Upper lobe of left lung (tissue), 6 donors: ENCODE results near the gene TMEM218. TPM values are rescaled to one million over a fixed set of nuclear protein-coding genes. Genes with fewer than 3 reads are reported as not detected.
A peak's percentile ranks its signal among the peaks of the same experiment; 100 is the strongest.

Source experiments
- ATAC-seq, 2 donors: fragments of 200-7000 bp; cut with Tn5 transposase; one replicate each; pipeline ENCODE4 v1.9.1; 2022; ENCODE audit warnings: mild to moderate bottlenecking in 2 of 2, moderate library complexity in 2 of 2; ENCODE audit not compliant: low FRiP score in 2 of 2
- DNase-seq, 2 donors: peaks; one replicate each; pipeline ENCODE4 v3.0.0-alpha.2; 2019 to 2020
- H3K27ac ChIP-seq, 4 donors: fragments of 200-600 bp; sonication (generic); one replicate each; pipeline ENCODE4 v1.5.1; 2016 to 2019
- H3K27me3 ChIP-seq, 4 donors: fragments of 200-600 bp; sonication (generic); one replicate each; pipeline ENCODE4 v1.5.1; 2017 to 2019
- H3K36me3 ChIP-seq, 4 donors: fragments of 200-600 bp; sonication (generic); one replicate each; pipeline ENCODE4 v1.5.1; 2016 to 2019
- H3K4me1 ChIP-seq, 4 donors: fragments of 200-600 bp; sonication (generic); one replicate each; pipeline ENCODE4 v1.5.1; 2018 to 2019
- H3K4me3 ChIP-seq, 4 donors: fragments of 200-600 bp; sonication (generic); one replicate each; pipeline ENCODE4 v1.5.1; 2017 to 2019; ENCODE audit warnings: mild to moderate bottlenecking in 2 of 4, moderate library complexity in 1 of 4
- H3K9me3 ChIP-seq, 4 donors: fragments of 200-600 bp; sonication (generic); one replicate each; pipeline ENCODE4 v1.5.1; 2018 to 2019
- EP300 ChIP-seq, 4 donors: sonication (generic); formaldehyde crosslinking; IDR thresholded peaks; one replicate each; pipeline ENCODE4 v1.5.1; 2017; ENCODE audit warnings: antibody characterized with exemption in 4 of 4, control low read depth in 2 of 4
- POLR2A ChIP-seq, 4 donors: fragments of 450-650 bp; IDR thresholded peaks; one replicate each; pipeline ENCODE4 v1.5.1; 2016 to 2017; ENCODE audit warnings: antibody characterized with exemption in 4 of 4, mild to moderate bottlenecking in 2 of 4
- POLR2AphosphoS5 ChIP-seq, 2 donors: sonication (generic); formaldehyde crosslinking; IDR thresholded peaks; one replicate each; pipeline ENCODE4 v1.5.1; 2017; ENCODE audit warnings: antibody characterized with exemption in 2 of 2
- WGBS, 2 donors: methylation state at CpG; one replicate each; pipeline ENCODE4 v1.1.5; 2017 to 2018; 5-methylcytosine and 5-hydroxymethylcytosine counted together
- total RNA-seq, 6 donors: library from RNA; depleted of rRNA in 4 of 6; stranded (reverse); fragments of >200 nt in 4 of 6; gene quantifications; one replicate each; pipeline versions ENCODE4 v1.1.0 to v1.2.1, GENCODE V29; 2016 to 2021
- TF ChIP-seq, protein P1 (sequence below), 6 experiments: fragments of 450-650 bp in 4 of 6; fragments of 200-600 bp in 2 of 6; sonication (generic) in 2 of 6; IDR thresholded peaks; one replicate each; pipeline ENCODE4 v1.5.1; 2016 to 2019; ENCODE audit warnings: antibody characterized with exemption in 6 of 6
- donor health status: DM: no; HTN: no; CAD: no; lungs with moderate emphysema.
- donor health status: DM: no; HTN: yes; CAD: no; lungs with severe emphysema.

TMEM218 gene
- total RNA-seq, 6 donors from 2014 or later, result 11.1 to 25.1 (median 17.3) TPM

DNA sequence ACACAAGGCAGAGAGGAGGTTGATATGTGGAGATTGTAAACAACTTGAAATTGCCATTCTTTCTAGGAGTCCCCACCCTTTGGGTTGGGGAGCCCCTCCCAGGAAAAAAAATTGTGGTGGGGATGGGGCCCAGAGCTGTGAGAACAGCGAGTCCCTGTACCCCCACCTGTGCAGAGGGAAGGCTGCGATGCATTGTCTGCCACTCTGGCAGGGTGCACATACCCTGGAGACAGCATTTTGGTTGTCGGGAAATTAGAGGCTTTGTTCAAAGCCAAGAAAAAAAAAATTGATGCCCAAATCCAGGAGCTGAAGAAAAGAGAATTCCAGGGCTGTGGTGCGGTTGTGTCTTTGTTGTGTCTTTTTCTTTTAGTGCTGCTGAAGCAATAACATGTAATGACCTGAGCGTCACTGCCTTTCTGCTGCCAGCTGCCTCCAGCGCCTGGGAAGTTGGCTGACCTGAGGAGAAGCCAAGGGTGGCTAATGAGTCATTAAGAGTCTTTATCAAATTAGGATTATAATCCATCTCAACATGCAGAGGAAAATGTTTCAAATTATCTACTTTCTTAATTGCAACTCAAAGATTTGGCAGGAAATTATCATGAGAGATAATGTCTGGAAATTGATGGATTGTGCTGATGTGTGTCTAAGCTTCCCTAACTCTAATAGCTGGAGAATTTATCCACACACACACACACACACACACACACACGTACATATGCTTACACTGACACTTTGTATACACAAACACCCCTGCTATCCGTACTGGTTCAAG lies 45.1 kb upstream of the TMEM218 start:
- no peak for ATAC-seq
- H3K4me1 ChIP-seq, result no peaks in the 10 kb centered on the region
- H3K27ac ChIP-seq, result no peak overlapping the region
- TF ChIP-seq, protein P1, sequence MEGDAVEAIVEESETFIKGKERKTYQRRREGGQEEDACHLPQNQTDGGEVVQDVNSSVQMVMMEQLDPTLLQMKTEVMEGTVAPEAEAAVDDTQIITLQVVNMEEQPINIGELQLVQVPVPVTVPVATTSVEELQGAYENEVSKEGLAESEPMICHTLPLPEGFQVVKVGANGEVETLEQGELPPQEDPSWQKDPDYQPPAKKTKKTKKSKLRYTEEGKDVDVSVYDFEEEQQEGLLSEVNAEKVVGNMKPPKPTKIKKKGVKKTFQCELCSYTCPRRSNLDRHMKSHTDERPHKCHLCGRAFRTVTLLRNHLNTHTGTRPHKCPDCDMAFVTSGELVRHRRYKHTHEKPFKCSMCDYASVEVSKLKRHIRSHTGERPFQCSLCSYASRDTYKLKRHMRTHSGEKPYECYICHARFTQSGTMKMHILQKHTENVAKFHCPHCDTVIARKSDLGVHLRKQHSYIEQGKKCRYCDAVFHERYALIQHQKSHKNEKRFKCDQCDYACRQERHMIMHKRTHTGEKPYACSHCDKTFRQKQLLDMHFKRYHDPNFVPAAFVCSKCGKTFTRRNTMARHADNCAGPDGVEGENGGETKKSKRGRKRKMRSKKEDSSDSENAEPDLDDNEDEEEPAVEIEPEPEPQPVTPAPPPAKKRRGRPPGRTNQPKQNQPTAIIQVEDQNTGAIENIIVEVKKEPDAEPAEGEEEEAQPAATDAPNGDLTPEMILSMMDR (IDR thresholded peaks at IDR 0.05), result no peak
- no peak for TF ChIP-seq POLR2A (IDR thresholded peaks at IDR 0.05)
- no peak for TF ChIP-seq EP300 (IDR thresholded peaks at IDR 0.05)
- DNase-seq, result no peak
- H3K27me3 ChIP-seq, result no peaks in the 10 kb centered on the region
- H3K36me3 ChIP-seq, result no peaks in the 10 kb centered on the region
- no peak overlapping the region for H3K4me3 ChIP-seq
- no peaks in the 10 kb centered on the region for H3K9me3 ChIP-seq
- WGBS, 2 donors, result 78 to 87% methylated on average over 8 of the region's 8 CpGs

DNA sequence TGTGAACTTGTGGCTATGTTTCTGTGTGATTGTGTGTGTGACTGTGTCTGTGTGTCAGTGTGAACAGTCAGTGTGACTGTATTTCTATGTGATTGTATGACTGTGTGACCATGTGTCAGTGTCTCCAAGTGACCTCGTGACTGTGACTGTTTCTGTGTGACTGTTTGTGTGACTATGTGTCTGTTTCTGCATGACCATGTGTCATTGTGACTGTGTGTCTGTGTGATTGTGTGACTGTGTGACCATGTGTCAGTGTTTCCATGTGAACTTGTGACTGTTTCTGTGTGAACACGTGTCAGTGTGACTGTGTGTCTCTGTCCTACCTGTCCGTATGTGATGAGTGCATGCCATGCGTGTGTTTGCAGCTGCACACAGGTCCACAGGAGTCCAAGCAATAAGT lies 44.3 kb upstream of the TMEM218 start:
- DNase-seq (no peak), ATAC-seq (no peak)
- 88 to 89% methylated on average over 4 of the region's 4 CpGs for WGBS, 2 donors
- H3K4me1 ChIP-seq, result no peaks in the 10 kb centered on the region
- no peaks in the 10 kb centered on the region for H3K36me3 ChIP-seq
- no peak overlapping the region for H3K27ac ChIP-seq
- no peak overlapping the region for H3K4me3 ChIP-seq
- TF ChIP-seq POLR2AphosphoS5 (IDR thresholded peaks at IDR 0.05), result no peak
- no peak for TF ChIP-seq POLR2A (IDR thresholded peaks at IDR 0.05)
- TF ChIP-seq, protein P1 (IDR thresholded peaks at IDR 0.05), result no peak
- no peak for TF ChIP-seq EP300 (IDR thresholded peaks at IDR 0.05)
- H3K9me3 ChIP-seq, result no peaks in the 10 kb centered on the region
- H3K27me3 ChIP-seq, result no peaks in the 10 kb centered on the region

DNA sequence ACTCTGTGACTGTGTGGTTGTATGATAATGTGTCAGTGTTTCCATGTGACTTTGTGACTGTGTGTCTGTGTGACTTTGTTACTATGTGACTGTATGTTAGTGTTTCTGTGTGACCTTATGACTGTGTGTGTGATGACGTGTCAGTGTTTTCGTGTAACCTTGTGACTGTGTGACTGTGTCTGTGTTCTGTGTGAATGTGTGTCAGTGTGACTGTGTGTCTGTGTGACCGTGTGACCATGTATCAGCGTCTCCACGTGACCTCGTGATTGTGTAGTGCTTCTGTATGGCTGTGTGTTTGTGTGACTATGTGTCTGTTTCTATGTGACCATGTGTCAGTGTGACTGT lies 43.6 kb upstream of the TMEM218 start:
- H3K9me3 ChIP-seq, result no peaks in the 10 kb centered on the region
- DNase-seq, result no peak
- ATAC-seq, result no peak
- TF ChIP-seq POLR2A (IDR thresholded peaks at IDR 0.05), result no peak
- TF ChIP-seq, protein P1 (IDR thresholded peaks at IDR 0.05), result no peak
- no peak for TF ChIP-seq EP300 (IDR thresholded peaks at IDR 0.05)
- H3K4me1 ChIP-seq, result no peaks in the 10 kb centered on the region
- no peak overlapping the region for H3K4me3 ChIP-seq
- H3K27ac ChIP-seq, result no peak overlapping the region
- no peaks in the 10 kb centered on the region for H3K27me3 ChIP-seq
- H3K36me3 ChIP-seq, result no peaks in the 10 kb centered on the region
- 87 to 98% methylated on average over 6 of the region's 6 CpGs for WGBS, 2 donors

DNA sequence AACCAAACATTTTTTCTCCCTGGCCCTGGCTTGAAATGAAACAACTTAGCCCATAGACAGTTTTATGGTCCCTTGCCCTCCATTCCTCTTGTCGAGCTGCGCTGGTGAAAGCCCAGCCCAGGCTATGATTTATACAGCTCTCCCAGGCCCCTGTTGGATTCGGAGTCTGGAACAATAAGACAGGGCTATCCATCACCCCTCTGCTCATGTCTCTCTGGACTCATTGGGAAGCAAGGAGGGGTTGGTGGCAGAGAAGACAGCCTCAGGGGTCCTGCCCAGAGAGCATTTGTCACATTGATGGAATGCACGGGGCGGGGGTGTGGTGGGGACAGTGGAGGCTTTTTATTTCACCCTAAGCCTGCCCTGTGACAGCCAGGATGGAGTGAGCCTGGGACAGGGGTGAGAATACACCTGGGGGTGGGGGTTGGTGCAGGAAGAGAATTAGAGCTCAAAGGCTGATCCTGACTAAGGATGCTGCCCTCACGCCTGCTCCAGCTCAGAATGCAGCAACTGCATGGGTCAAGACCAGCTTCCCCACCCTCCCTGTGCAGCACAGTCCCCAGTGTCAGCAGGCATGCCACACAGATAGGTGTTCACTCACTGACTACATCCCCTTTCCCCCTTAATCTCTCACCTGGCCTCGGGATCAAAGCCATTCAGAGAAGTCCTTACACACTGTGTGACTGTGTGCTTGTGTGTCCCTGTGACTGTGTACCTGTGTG lies 43.1 kb upstream of the TMEM218 start:
- H3K27me3 ChIP-seq, result no peaks in the 10 kb centered on the region
- TF ChIP-seq POLR2AphosphoS5 (IDR thresholded peaks at IDR 0.05) (no peak), EP300 (IDR thresholded peaks at IDR 0.05) (no peak), POLR2A (IDR thresholded peaks at IDR 0.05) (no peak)
- TF ChIP-seq, protein P1 (IDR thresholded peaks at IDR 0.05), result no peak
- no peak overlapping the region for H3K4me3 ChIP-seq
- no peaks in the 10 kb centered on the region for H3K4me1 ChIP-seq
- DNase-seq, result peak in 1 of 2 donors; percentile 10
- H3K36me3 ChIP-seq, result no peaks in the 10 kb centered on the region
- H3K27ac ChIP-seq, result no peak overlapping the region
- no peaks in the 10 kb centered on the region for H3K9me3 ChIP-seq
- WGBS, 2 donors, result 56 to 61% methylated on average over 7 of the region's 7 CpGs
- peak in 1 of 2 donors; percentile 13 for ATAC-seq
